Measurements from ENCODE around the gene CPM.

DNA sequence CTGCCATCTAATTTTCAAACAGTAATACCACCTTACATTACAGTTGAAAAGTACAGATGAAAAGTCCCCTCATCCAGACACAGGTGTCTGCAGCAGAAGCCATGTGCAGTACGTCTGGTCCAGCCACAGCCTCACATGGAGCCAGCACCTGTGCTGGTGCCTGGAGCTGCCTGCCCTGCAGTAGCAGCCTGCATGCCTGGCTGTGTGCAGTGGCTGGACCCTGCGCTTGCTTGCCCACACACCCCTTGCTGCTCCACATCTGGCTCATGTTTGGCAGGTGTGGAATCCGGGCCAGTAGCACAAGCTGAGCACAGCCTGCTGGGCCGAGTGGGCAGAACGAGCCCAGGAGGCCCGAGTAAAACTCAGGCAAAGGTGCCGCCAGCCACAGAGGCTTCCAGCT, 21.8 kb upstream of the CPM start:
- TF ChIP-seq POLR2A (IDR thresholded peaks at IDR 0.05; ENCODE audit: low read depth) (no peak), POLR2AphosphoS5 (IDR thresholded peaks at IDR 0.05) (no peak), EP300 (IDR thresholded peaks at IDR 0.05) (no peak)
- TF ChIP-seq, protein P1, sequence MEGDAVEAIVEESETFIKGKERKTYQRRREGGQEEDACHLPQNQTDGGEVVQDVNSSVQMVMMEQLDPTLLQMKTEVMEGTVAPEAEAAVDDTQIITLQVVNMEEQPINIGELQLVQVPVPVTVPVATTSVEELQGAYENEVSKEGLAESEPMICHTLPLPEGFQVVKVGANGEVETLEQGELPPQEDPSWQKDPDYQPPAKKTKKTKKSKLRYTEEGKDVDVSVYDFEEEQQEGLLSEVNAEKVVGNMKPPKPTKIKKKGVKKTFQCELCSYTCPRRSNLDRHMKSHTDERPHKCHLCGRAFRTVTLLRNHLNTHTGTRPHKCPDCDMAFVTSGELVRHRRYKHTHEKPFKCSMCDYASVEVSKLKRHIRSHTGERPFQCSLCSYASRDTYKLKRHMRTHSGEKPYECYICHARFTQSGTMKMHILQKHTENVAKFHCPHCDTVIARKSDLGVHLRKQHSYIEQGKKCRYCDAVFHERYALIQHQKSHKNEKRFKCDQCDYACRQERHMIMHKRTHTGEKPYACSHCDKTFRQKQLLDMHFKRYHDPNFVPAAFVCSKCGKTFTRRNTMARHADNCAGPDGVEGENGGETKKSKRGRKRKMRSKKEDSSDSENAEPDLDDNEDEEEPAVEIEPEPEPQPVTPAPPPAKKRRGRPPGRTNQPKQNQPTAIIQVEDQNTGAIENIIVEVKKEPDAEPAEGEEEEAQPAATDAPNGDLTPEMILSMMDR (IDR thresholded peaks at IDR 0.05): no peak
